ENCODE data around the gene DHRSX. TPM values are rescaled to one million over a fixed set of nuclear protein-coding genes. Genes with fewer than 3 reads are reported as not detected.

Gene DHRSX
- total RNA-seq, 2 donors from 2014 or later: 14.8 to 46.5 TPM

- H3K9me3 ChIP-seq: no peaks in the 10 kb centered on the region
- TF ChIP-seq CTCF (IDR thresholded peaks at IDR 0.05) (no peak), POLR2A (IDR thresholded peaks at IDR 0.05) (no peak)
- peak overlapping the region; percentile 68 to 99 (median 95) for H3K27ac ChIP-seq
- H3K27me3 ChIP-seq: no peaks in the 10 kb centered on the region
- WGBS, 2 donors: 54% methylated on average over 8 of the region's 8 CpGs
- DNase-seq (no peak), ATAC-seq (no peak)
- intact Hi-C loops (cut with DNase I): no loop called here
- peak overlapping the region in 1 of 2 donors; percentile 93 for H3K4me3 ChIP-seq
- peaks cover 43% of the 10 kb centered on the region for H3K4me1 ChIP-seq
- H3K36me3 ChIP-seq (replicated peaks in 1 of 2; ENCODE audit: insufficient read depth in 1 of 2, low read depth in 2 of 2): no peaks in the 10 kb centered on the region
Observed at GRCh38 chrX:2499507-2499906, 1.3 kb downstream of the DHRSX start.

GRCh38 chrX:2498781-2499302 is 1.9 kb downstream of the DHRSX start:
- no peak for TF ChIP-seq CTCF (IDR thresholded peaks at IDR 0.05)
- no peak for TF ChIP-seq POLR2A (IDR thresholded peaks at IDR 0.05)
- Histone ChIP-seq H3K4me3 (peak overlapping the region in 1 of 2 donors; percentile 93), H3K27ac (peak overlapping the region; percentile 68 to 99 (median 95)), H3K27me3 (no peaks in the 10 kb centered on the region), H3K36me3 (replicated peaks in 1 of 2; ENCODE audit: insufficient read depth in 1 of 2, low read depth in 2 of 2) (no peaks in the 10 kb centered on the region), H3K4me1 (peaks cover 43% of the 10 kb centered on the region), H3K9me3 (no peaks in the 10 kb centered on the region)
- 6 to 9% methylated on average over 7 to 10 of the region's 10 CpGs for WGBS, 2 donors
- intact Hi-C loops (cut with DNase I): no loop called here
- ATAC-seq (peak; percentile 1), DNase-seq (peak in 2 of 4 donors; percentile 38 to 42)

- peak overlapping the region; percentile 77 to 99 (median 95) for H3K27ac ChIP-seq
- intact Hi-C loops (cut with DNase I): no loop called here
- ATAC-seq: peak; percentile 71
- no peaks in the 10 kb centered on the region for H3K9me3 ChIP-seq
- no peaks in the 10 kb centered on the region for H3K36me3 ChIP-seq (replicated peaks in 1 of 2; ENCODE audit: insufficient read depth in 1 of 2, low read depth in 2 of 2)
- H3K4me3 ChIP-seq: no peak overlapping the region
- H3K4me1 ChIP-seq: peaks cover 43% of the 10 kb centered on the region
- no peak for TF ChIP-seq CTCF (IDR thresholded peaks at IDR 0.05)
- peak in 2 of 3 donors; percentile 23 to 26 for TF ChIP-seq POLR2A (IDR thresholded peaks at IDR 0.05)
- no peaks in the 10 kb centered on the region for H3K27me3 ChIP-seq
- peak; percentile 58 to 83 (median 66) for DNase-seq
- 9 to 10% methylated on average over 11 of the region's 11 CpGs for WGBS, 2 donors
Observed at GRCh38 chrX:2497961-2498780, 2.6 kb downstream of the DHRSX start.

- TF ChIP-seq POLR2A (IDR thresholded peaks at IDR 0.05) (no peak), CTCF (IDR thresholded peaks at IDR 0.05) (no peak)
- 63 to 67% methylated on average over 14 of the region's 14 CpGs for WGBS, 2 donors
- intact Hi-C loops (cut with DNase I): no loop called here
- Histone ChIP-seq H3K36me3 (replicated peaks in 1 of 2; ENCODE audit: insufficient read depth in 1 of 2, low read depth in 2 of 2) (no peaks in the 10 kb centered on the region), H3K4me3 (no peak overlapping the region), H3K9me3 (no peaks in the 10 kb centered on the region), H3K27ac (peak overlapping the region in 1 of 4 donors; percentile 99), H3K4me1 (peaks cover 69% of the 10 kb centered on the region), H3K27me3 (no peaks in the 10 kb centered on the region)
- no peak for DNase-seq
- no peak for ATAC-seq
Observed at GRCh38 chrX:2495595-2495994, 5.2 kb downstream of the DHRSX start.
